GM23338 (cell line): Measurements from ENCODE around the gene PLXNC1. TPM values are rescaled to one million over a fixed set of nuclear protein-coding genes. Genes with fewer than 3 reads are reported as not detected.

Experiments
- ETS1 ChIP-seq: IDR thresholded peaks from 2 replicates; pipeline ENCODE4 v1.6.1; 2016; ENCODE audit warnings: antibody characterized with exemption
- EZH2phosphoT487 ChIP-seq: fragments of 200-600 bp; sonication (generic); IDR thresholded peaks from one replicate; pipeline ENCODE4 v1.8.1; 2018; ENCODE audit warnings: antibody characterized with exemption; ENCODE audit not compliant: unreplicated experiment
- REST ChIP-seq: IDR thresholded peaks from one replicate; pipeline ENCODE4 v1.6.1; 2018; ENCODE audit warnings: antibody characterized with exemption; ENCODE audit not compliant: unreplicated experiment
- ZNF331 ChIP-seq: fragments of 250-450 bp; sonication (Bioruptor Pico); IDR thresholded peaks from 2 replicates; pipeline ENCODE4 v1.5.0; 2020; ENCODE audit warnings: low read depth, mild to moderate bottlenecking, moderate library complexity
- ZNF462 ChIP-seq: fragments of 250-450 bp; sonication (Bioruptor Pico); IDR thresholded peaks from 2 replicates; pipeline ENCODE4 v1.5.0; 2020; ENCODE audit warnings: mild to moderate bottlenecking, moderate library complexity
- polyA plus RNA-seq: library from polyadenylated mRNA; unstranded; fragments of >200 nt; fragmentation: Nextera tagmentation; extraction: Ambion mirVana; gene quantifications from 2 replicates; pipeline ENCODE4 v1.2.1, GENCODE V29; 2016
- total RNA-seq: library from RNA; depleted of rRNA; stranded (reverse); fragments of >200 nt; shearing (Covaris generic); gene quantifications from 2 replicates; pipeline ENCODE4 v1.2.3, GENCODE V29; 2014

The PLXNC1 gene
- total and polyA plus RNA-seq, 2 experiments from 2014 or later = 1.9 to 6.5 TPM

GRCh38 chr12:94180558-94181296 is 32.4 kb downstream of the PLXNC1 start (continued):
- TF ChIP-seq ZNF462 (CRISPR knock-in tag) = no peak
- TF ChIP-seq REST = no peak
- TF ChIP-seq ZNF331 (CRISPR knock-in tag) = no peak
- no peak for TF ChIP-seq ETS1
- no peak for TF ChIP-seq EZH2phosphoT487
